Smooth muscle cell (in vitro differentiated cells): ENCODE data around the gene ERI2. TPM values are rescaled to one million over a fixed set of nuclear protein-coding genes. Genes with fewer than 3 reads are reported as not detected.
A peak's percentile ranks its signal among the peaks of the same experiment; 100 is the strongest.

Experiments used
- DNase-seq: peaks from one replicate; lab custom pipeline; 2025; ENCODE audit not compliant: unreplicated experiment; lab: John Stamatoyannopoulos, UW
- H2AFZ ChIP-seq: fragments of 200-600 bp; sonication (generic); 2 replicates; pipeline ENCODE4 v1.6.0; 2016; ENCODE audit warnings: antibody characterized with exemption, low read depth, mild to moderate bottlenecking
- H3F3A ChIP-seq: fragments of 200-600 bp; sonication (generic); 2 replicates; pipeline ENCODE4 v1.6.0; 2017; ENCODE audit warnings: antibody characterized with exemption, low read depth
- H3K27ac ChIP-seq: fragments of 200-600 bp; sonication (generic); 2 replicates; pipeline ENCODE4 v1.5.1; 2016; ENCODE audit warnings: low read depth, mild to moderate bottlenecking
- H3K27me3 ChIP-seq: fragments of 200-600 bp; sonication (generic); 2 replicates; pipeline ENCODE4 v1.6.1; 2016; ENCODE audit warnings: low read depth, mild to moderate bottlenecking
- H3K36me3 ChIP-seq: fragments of 200-600 bp; sonication (generic); 2 replicates; pipeline ENCODE4 v1.5.1; 2016; ENCODE audit warnings: low read depth
- H3K4me1 ChIP-seq: fragments of 200-600 bp; sonication (generic); 2 replicates; pipeline ENCODE4 v1.5.1; 2016; ENCODE audit warnings: low read depth
- H3K4me2 ChIP-seq: fragments of 200-600 bp; sonication (generic); 2 replicates; pipeline ENCODE4 v1.6.0; 2016; ENCODE audit warnings: mild to moderate bottlenecking
- H3K4me3 ChIP-seq: fragments of 200-600 bp; sonication (generic); 2 replicates; pipeline ENCODE4 v1.5.1; 2016; ENCODE audit warnings: mild to moderate bottlenecking
- H3K79me2 ChIP-seq: fragments of 200-600 bp; sonication (generic); 2 replicates; pipeline ENCODE4 v1.6.0; 2016; ENCODE audit warnings: low read depth, mild to moderate bottlenecking
- H3K9ac ChIP-seq: fragments of 200-600 bp; sonication (generic); 2 replicates; pipeline ENCODE4 v1.6.0; 2016; ENCODE audit warnings: low read depth
- H3K9me3 ChIP-seq: fragments of 200-600 bp; sonication (generic); replicated peaks from 2 replicates; pipeline ENCODE4 v1.5.1; 2016; ENCODE audit warnings: low read depth
- H4K20me1 ChIP-seq: fragments of 200-600 bp; sonication (generic); 2 replicates; pipeline ENCODE4 v1.6.0; 2016; ENCODE audit warnings: low read depth
- WGBS: methylation state at CpG from one replicate; pipeline ENCODE4 v1.1.7; 2016; ENCODE audit warnings: low lambda C conversion rate; 5-methylcytosine and 5-hydroxymethylcytosine counted together
- polyA plus RNA-seq: library from polyadenylated mRNA; unstranded; fragments of >200 nt; fragmentation: Nextera tagmentation; extraction: Ambion mirVana; gene quantifications from 2 replicates; pipeline ENCODE4 v1.2.1, GENCODE V29; 2016
- total RNA-seq: library from RNA; depleted of rRNA; stranded (reverse); fragments of >200 nt; gene quantifications from 2 replicates; pipeline ENCODE4 v1.2.3, GENCODE V29; 2014
- TF ChIP-seq, protein P1 (sequence below): fragments of 200-600 bp; sonication (generic); IDR thresholded peaks from 2 replicates; pipeline ENCODE4 v1.5.1; 2017; ENCODE audit warnings: borderline replicate concordance, mild to moderate bottlenecking, antibody characterized with exemption; ENCODE audit not compliant: insufficient read depth, poor library complexity, severe bottlenecking

The ERI2 gene, protein sequence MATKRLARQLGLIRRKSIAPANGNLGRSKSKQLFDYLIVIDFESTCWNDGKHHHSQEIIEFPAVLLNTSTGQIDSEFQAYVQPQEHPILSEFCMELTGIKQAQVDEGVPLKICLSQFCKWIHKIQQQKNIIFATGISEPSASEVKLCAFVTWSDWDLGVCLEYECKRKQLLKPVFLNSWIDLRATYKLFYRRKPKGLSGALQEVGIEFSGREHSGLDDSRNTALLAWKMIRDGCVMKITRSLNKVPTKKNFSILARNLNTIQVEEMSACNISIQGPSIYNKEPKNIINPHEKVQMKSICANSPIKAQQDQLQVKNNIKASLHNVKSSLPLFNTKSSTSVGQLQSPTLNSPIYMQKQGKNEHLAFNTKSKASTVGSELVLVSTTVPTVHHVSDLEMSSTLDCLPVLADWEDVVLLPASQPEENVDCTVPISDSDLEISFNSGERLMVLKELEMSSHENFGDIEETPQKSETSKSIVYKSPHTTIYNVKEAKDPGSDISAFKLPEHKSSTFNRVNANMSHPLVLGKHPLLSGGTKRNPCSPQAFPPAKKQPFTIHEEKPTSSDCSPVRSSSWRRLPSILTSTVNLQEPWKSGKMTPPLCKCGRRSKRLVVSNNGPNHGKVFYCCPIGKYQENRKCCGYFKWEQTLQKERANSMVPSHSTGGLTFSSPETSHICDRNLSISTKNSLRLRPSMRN
- total RNA-seq (12.9 and 14.8 TPM in 2 replicates), polyA plus RNA-seq (7.5 and 7.6 TPM in 2 replicates)

DNA sequence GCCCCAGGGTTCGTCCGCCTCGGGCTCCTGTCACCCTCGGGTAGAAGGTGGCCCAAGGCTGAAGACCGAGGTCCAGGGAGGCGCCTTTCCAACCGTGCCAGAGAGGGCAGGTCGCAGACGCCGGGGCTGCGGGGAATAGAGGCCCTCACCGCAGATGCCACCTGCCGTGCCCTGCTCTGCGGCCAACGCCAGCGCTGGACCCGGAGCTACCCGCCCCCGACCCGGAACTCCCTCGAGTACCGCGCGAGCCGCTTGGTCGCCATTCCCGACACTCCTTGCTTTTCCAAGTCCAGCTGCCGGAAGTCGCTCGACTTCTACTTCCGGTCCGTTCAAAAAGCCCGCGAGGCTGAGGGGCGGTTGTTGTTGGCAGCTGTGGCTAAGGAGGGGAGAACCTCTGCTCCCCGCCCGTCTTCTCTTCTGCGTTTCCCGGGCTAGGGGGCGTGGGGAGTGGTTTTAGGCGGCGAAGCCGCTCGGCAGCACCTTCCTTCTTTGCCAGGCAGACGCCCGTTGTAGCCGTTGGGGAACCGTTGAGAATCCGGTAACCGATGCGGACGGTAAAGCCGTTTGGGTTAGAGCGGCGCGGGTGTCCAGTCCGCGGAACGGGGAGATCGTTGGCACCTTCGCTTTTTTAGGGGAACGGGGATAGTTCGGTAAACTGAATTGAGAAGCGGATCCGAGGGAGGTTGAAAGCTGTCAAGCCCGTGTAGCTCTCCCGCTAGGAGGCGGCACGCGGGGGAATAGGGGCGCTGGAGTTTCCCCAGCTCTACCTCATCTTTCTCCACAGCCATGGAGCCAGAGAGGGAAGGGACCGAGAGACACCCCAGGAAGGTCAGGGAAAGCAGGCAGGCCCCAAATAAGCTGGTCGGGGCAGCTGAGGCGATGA lies at the start of gene ERI2, which contains the start of gene REXO5:
Gene ERI2, minus strand, starts transcription at position 305 of the 883 bp plus-strand sequence. Its CDS starts 42 bp downstream, at position 263.
Gene REXO5, plus strand, starts transcription at position 360 of the 883 bp plus-strand sequence. Its CDS starts 427 bp downstream, at position 787.
- peak within 1 kb of the TSS; percentile 71 for H3K4me3 ChIP-seq
- H3K9me3 ChIP-seq = no peaks in the 10 kb centered on the region
- 2% methylated on average over 74 of the region's 74 CpGs for WGBS
- H3K27ac ChIP-seq = peak within 1 kb of the TSS; percentile 65
- H3K36me3 ChIP-seq = no peaks in the 10 kb centered on the region
- no peaks in the 10 kb centered on the region for H3K27me3 ChIP-seq
- TF ChIP-seq, protein P1, sequence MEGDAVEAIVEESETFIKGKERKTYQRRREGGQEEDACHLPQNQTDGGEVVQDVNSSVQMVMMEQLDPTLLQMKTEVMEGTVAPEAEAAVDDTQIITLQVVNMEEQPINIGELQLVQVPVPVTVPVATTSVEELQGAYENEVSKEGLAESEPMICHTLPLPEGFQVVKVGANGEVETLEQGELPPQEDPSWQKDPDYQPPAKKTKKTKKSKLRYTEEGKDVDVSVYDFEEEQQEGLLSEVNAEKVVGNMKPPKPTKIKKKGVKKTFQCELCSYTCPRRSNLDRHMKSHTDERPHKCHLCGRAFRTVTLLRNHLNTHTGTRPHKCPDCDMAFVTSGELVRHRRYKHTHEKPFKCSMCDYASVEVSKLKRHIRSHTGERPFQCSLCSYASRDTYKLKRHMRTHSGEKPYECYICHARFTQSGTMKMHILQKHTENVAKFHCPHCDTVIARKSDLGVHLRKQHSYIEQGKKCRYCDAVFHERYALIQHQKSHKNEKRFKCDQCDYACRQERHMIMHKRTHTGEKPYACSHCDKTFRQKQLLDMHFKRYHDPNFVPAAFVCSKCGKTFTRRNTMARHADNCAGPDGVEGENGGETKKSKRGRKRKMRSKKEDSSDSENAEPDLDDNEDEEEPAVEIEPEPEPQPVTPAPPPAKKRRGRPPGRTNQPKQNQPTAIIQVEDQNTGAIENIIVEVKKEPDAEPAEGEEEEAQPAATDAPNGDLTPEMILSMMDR = peak; percentile 41
- peak; percentile 86 for DNase-seq
- H3K4me2 ChIP-seq = peak within 1 kb of the TSS; percentile 91
- peak within 1 kb of the TSS; percentile 37 for H3K9ac ChIP-seq
- H3F3A ChIP-seq = no peaks in the 10 kb centered on the region
- no peaks in the 10 kb centered on the region for H4K20me1 ChIP-seq
- no peaks in the 10 kb centered on the region for H3K79me2 ChIP-seq
- no peaks in the 10 kb centered on the region for H3K4me1 ChIP-seq
- peak within 1 kb of the TSS; percentile 83 for H2AFZ ChIP-seq

DNA sequence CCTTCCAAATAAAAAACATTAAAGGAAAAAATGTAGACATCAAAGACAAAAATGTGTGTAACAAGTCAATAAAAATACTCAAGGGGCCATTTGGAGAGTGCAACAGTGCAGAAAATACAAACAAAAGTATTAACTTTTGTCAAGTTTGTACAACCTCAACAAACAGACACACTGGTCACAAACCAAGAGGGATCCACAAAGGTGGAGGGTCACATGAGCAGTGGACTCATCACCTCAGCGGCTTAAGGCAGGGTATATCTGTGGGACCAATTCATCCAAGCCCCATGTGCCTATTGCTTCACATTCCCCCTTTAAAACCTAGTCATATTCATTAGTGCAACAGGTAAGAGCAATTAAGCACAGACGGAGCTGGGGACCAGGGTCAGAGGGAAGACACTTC lies 48.7 kb upstream of the ERI2 start:
- H2AFZ ChIP-seq = no peak overlapping the region
- no peaks in the 10 kb centered on the region for H3K27me3 ChIP-seq
- no peak overlapping the region for H3K27ac ChIP-seq
- H4K20me1 ChIP-seq = peaks cover 5% of the 10 kb centered on the region
- H3K36me3 ChIP-seq = peaks cover 14% of the 10 kb centered on the region
- H3K79me2 ChIP-seq = no peaks in the 10 kb centered on the region
- H3F3A ChIP-seq = peaks cover 19% of the 10 kb centered on the region
- H3K9me3 ChIP-seq = no peaks in the 10 kb centered on the region
- H3K4me2 ChIP-seq = no peak overlapping the region
- 93% methylated on average over 2 of the region's 2 CpGs for WGBS
- TF ChIP-seq, protein P1 = no peak
- peaks cover 10% of the 10 kb centered on the region for H3K4me1 ChIP-seq
- no peak overlapping the region for H3K9ac ChIP-seq
- DNase-seq = no peak
- H3K4me3 ChIP-seq = no peak overlapping the region

DNA sequence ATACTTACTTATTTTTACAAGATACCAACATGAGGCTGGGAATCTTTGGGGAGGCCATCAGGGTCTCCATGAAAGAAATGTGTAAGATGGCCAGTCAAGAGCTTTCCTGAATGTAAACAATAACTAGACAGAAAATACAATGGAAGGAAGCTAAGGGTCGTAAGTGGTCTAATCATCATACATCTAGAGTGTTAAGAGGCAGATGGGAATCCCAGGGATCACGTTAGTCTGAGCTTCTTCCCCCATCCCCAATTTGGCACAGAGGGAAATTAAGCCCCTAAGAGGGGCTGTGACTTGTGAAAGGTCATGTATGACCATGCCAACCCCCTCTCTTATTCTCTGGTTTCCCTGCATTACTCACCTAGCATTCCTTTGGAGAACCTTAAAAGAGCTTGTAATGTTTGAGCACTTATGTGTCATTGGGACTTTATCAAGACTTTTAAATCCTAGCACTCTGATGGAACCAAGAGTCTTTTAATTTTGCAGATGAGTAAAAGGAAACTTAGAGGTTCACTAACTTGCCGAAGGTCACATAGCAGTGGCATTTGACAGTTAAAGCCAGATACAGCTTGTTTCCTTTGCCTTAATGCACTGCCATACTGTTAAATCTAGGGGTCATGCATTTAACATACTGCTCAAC lies 47.8 kb upstream of the ERI2 start:
- H3K4me2 ChIP-seq = peak overlapping the region; percentile 38
- no peak overlapping the region for H3K4me3 ChIP-seq
- H3F3A ChIP-seq = peaks cover 19% of the 10 kb centered on the region
- peak overlapping the region; percentile 67 for H3K27ac ChIP-seq
- 78% methylated on average over 3 of the region's 3 CpGs for WGBS
- TF ChIP-seq, protein P1 = no peak
- H3K27me3 ChIP-seq = no peaks in the 10 kb centered on the region
- peaks cover 9% of the 10 kb centered on the region for H3K36me3 ChIP-seq
- no peak overlapping the region for H2AFZ ChIP-seq
- peaks cover 10% of the 10 kb centered on the region for H3K4me1 ChIP-seq
- no peak for DNase-seq
- peaks cover 5% of the 10 kb centered on the region for H4K20me1 ChIP-seq
- no peak overlapping the region for H3K9ac ChIP-seq
- H3K79me2 ChIP-seq = no peaks in the 10 kb centered on the region
- H3K9me3 ChIP-seq = no peaks in the 10 kb centered on the region
